ENCODE results near the gene VIM.

The VIM gene

GRCh38 chr10:17210361-17210760 lies 17.7 kb upstream of the VIM start:
- DNase-seq, result no peak

GRCh38 chr10:17212802-17213221 lies 15.2 kb upstream of the VIM start:
- DNase-seq, result peak; percentile 96

GRCh38 chr10:17213646-17214349 lies 14.2 kb upstream of the VIM start:
- DNase-seq, result peak; percentile 58 to 63

GRCh38 chr10:17214526-17214925 lies 13.5 kb upstream of the VIM start:
- DNase-seq, result no peak

- peak; percentile 72 to 74 for DNase-seq
These were observed 12.9 kb upstream of the VIM start for GRCh38 chr10:17214971-17215781.

- no peak for DNase-seq
These were observed 12.3 kb upstream of the VIM start for GRCh38 chr10:17215782-17216122.

GRCh38 chr10:17216217-17216900 lies 11.7 kb upstream of the VIM start:
- DNase-seq, result peak; percentile 94 to 99

GRCh38 chr10:17216901-17217395 lies 11.1 kb upstream of the VIM start:
- peak; percentile 77 to 78 for DNase-seq

- DNase-seq, result peak; percentile 75 to 89
These were observed 10.3 kb upstream of the VIM start for GRCh38 chr10:17217631-17218232.

GRCh38 chr10:17219024-17219423 lies 9.0 kb upstream of the VIM start:
- no peak for DNase-seq

- DNase-seq, result peak; percentile 74 to 89
These were observed 7.4 kb upstream of the VIM start for GRCh38 chr10:17220652-17221100.

- peak; percentile 96 to 99 for DNase-seq
These were observed 5.7 kb upstream of the VIM start for GRCh38 chr10:17222329-17222728.

- peak; percentile 44 to 50 for DNase-seq
These were observed 2.2 kb upstream of the VIM start for GRCh38 chr10:17225808-17226207.

- DNase-seq, result peak; percentile 23 to 28
These were observed 1.1 kb upstream of the VIM start for GRCh38 chr10:17226891-17227303.

- DNase-seq, result peak; percentile 79 to 87
These were observed 512 bp upstream of the VIM start for GRCh38 chr10:17227367-17228090.

- peak; percentile 95 to 99 for DNase-seq
These were observed 1.1 kb downstream of the VIM start for GRCh38 chr10:17229016-17229716.

GRCh38 chr10:17229717-17229966 lies 1.6 kb downstream of the VIM start:
- peak in 1 of 2 donors; percentile 72 for DNase-seq

- DNase-seq, result peak in 1 of 2 donors; percentile 75
These were observed 2.1 kb downstream of the VIM start for GRCh38 chr10:17229967-17230682.

GRCh38 chr10:17231788-17232187 lies 3.7 kb downstream of the VIM start:
- DNase-seq, result no peak

GRCh38 chr10:17232276-17232960 lies 4.4 kb downstream of the VIM start:
- peak; percentile 39 to 70 for DNase-seq

All from inflammatory macrophage treated with lipopolysaccharide for 1 hour (primary cell).